A549 (cell line): Measurements from ENCODE around the gene GUCY1A1. TPM values are rescaled to one million over a fixed set of nuclear protein-coding genes. Genes with fewer than 3 reads are reported as not detected.

Experiments used
- ATAC-seq, 2 experiments: fragments of 200-7000 bp in 1 of 2; fragments of >200 bp in 1 of 2; cut with Nextera tagmentation in 1 of 2; cut with Tn5 transposase in 1 of 2; 3 replicates each; pipeline versions ENCODE4 v1.8.0 to v1.9.1; 2018 to 2020; ENCODE audit warnings: mild to moderate bottlenecking in 1 of 2, moderate library complexity in 1 of 2
- CTCF ChIA-PET: fragments of 300-600 bp; sonication (Branson Sonifier 250); formaldehyde crosslinking; extraction: SDS; loops from one replicate; lab custom pipeline; 2021; ENCODE audit warnings: antibody characterized with exemption, inconsistent platforms; lab: Yijun Ruan, JAX
- POLR2A ChIA-PET: fragments of 350-600 bp; formaldehyde crosslinking; extraction: SDS; loops from one replicate; lab custom pipeline; 2021; ENCODE audit warnings: antibody characterized with exemption, inconsistent platforms; lab: Yijun Ruan, JAX
- DNase-seq, 2 experiments: peaks; one replicate each; pipeline versions ENCODE4 v3.0.0 to v3.0.0-alpha.2; 2011 to 2016; ENCODE audit warnings: low read depth in 1 of 2, low spot score in 1 of 2
- FAIRE-seq: peaks from 2 replicates; lab custom pipeline; 2011; peaks lifted over from hg19 to GRCh38; lab: Jason Lieb, UNC
- H3K27ac ChIP-seq, 2 experiments: fragments of >200 bp; sonication (Bioruptor Twin); formaldehyde crosslinking; 3 replicates each; pipeline ENCODE4 v1.5.1; 2016 to 2017
- H3K4me1 ChIP-seq: fragments of >200 bp; sonication (Bioruptor Twin); formaldehyde crosslinking; 3 replicates; pipeline ENCODE4 v1.6.1; 2016
- H3K4me2 ChIP-seq: fragments of >200 bp; sonication (Bioruptor Twin); formaldehyde crosslinking; 3 replicates; pipeline ENCODE4 v1.6.1; 2016
- H3K4me3 ChIP-seq: fragments of >200 bp; sonication (Bioruptor Twin); formaldehyde crosslinking; 3 replicates; pipeline ENCODE4 v1.5.1; 2016
- H3K9me3 ChIP-seq: fragments of >200 bp; sonication (Bioruptor Twin); formaldehyde crosslinking; 3 replicates; pipeline ENCODE4 v1.6.1; 2016
- CHD4 ChIP-seq: fragments of 200-600 bp; sonication (generic); IDR thresholded peaks from 2 replicates; pipeline ENCODE4 v1.6.1; 2016; ENCODE audit warnings: antibody characterized with exemption, mild to moderate bottlenecking, borderline replicate concordance
- EP300 ChIP-seq, 2 experiments: fragments of >200 bp; sonication (Bioruptor Twin); formaldehyde crosslinking; IDR thresholded peaks; 2 replicates in 1 of 2; 3 replicates in 1 of 2; pipeline ENCODE4 v1.6.1; 2016 to 2017
- FOXS1 ChIP-seq: fragments of 250-450 bp; sonication (Bioruptor Pico); IDR thresholded peaks from 2 replicates; pipeline ENCODE4 v1.5.0; 2020; ENCODE audit warnings: mild to moderate bottlenecking, moderate library complexity
- HDAC2 ChIP-seq: fragments of 200-600 bp; sonication (generic); IDR thresholded peaks from 2 replicates; pipeline ENCODE4 v1.6.1; 2016
- HOXB5 ChIP-seq: fragments of 250-450 bp; sonication (Bioruptor Pico); IDR thresholded peaks from 2 replicates; pipeline ENCODE4 v1.5.0; 2020; ENCODE audit warnings: mild to moderate bottlenecking, moderate library complexity
- JUN ChIP-seq, 2 experiments: fragments of >200 bp; sonication (Bioruptor Twin); formaldehyde crosslinking; IDR thresholded peaks; 2 replicates in 1 of 2; 3 replicates in 1 of 2; pipeline ENCODE4 v1.6.1; 2016 to 2017
- KDM5A ChIP-seq: fragments of 200-600 bp; sonication (generic); IDR thresholded peaks from 2 replicates; pipeline ENCODE4 v1.6.1; 2016; ENCODE audit warnings: antibody characterized with exemption, mild to moderate bottlenecking
- MAZ ChIP-seq: fragments of 150-350 bp; IDR thresholded peaks from 2 replicates; pipeline ENCODE4 v1.6.1; 2014; ENCODE audit warnings: antibody characterized with exemption, low read depth, low read length, borderline replicate concordance
- MYC ChIP-seq: IDR thresholded peaks from 2 replicates; pipeline ENCODE4 v1.6.1; 2012; ENCODE audit warnings: mild to moderate bottlenecking, inconsistent platforms, low read length, improper control_type of control experiment, borderline replicate concordance
- POLR2A ChIP-seq: IDR thresholded peaks from 2 replicates; pipeline ENCODE4 v1.6.1; 2012; ENCODE audit warnings: mild to moderate bottlenecking, low read length
- RCOR1 ChIP-seq: fragments of 150-350 bp; IDR thresholded peaks from 2 replicates; pipeline ENCODE4 v1.6.1; 2014; ENCODE audit warnings: antibody characterized with exemption, low read length, low read depth
- RFX5 ChIP-seq: fragments of 450-650 bp; IDR thresholded peaks from 2 replicates; pipeline ENCODE4 v1.7.1; 2014; ENCODE audit warnings: antibody characterized with exemption, mild to moderate bottlenecking, moderate library complexity
- SREBF2 ChIP-seq: fragments of 450-650 bp; IDR thresholded peaks from 2 replicates; pipeline ENCODE4 v1.6.1; 2014; ENCODE audit warnings: mild to moderate bottlenecking, moderate library complexity
- WGBS: methylation state at CpG from one replicate; pipeline ENCODE4 v1.1.6; 2017; ENCODE audit errors: missing lambda C conversion rate; 5-methylcytosine and 5-hydroxymethylcytosine counted together
- polyA plus RNA-seq, 4 experiments: library from polyadenylated mRNA; depleted of rRNA in 3 of 4; stranded (reverse); fragments of >200 nt; fragmentation: RNase III in 1 of 4; extraction: RNeasy Plus Mini Kit Qiagen cat#74134 plus additional on column Dnase treatment in 1 of 4; gene quantifications; 2 replicates in 3 of 4; 3 replicates in 1 of 4; pipeline ENCODE4 v1.2.3, GENCODE V29; 2011 to 2017
- TF ChIP-seq, protein P1 (sequence below): IDR thresholded peaks from 2 replicates; pipeline ENCODE4 v1.6.1; 2012
- TF ChIP-seq, protein P2 (sequence below): fragments of 250-450 bp; sonication (Bioruptor Pico); IDR thresholded peaks from 2 replicates; pipeline ENCODE4 v1.5.0; 2021; ENCODE audit warnings: mild to moderate bottlenecking, moderate library complexity, borderline replicate concordance
- TF ChIP-seq, protein P3 (sequence below): fragments of >200 bp; sonication (Bioruptor Twin); formaldehyde crosslinking; IDR thresholded peaks from 2 replicates; pipeline ENCODE4 v1.6.1; 2016
- TF ChIP-seq, protein P4 (sequence below): IDR thresholded peaks from 2 replicates; pipeline ENCODE4 v1.6.1; 2012

The GUCY1A1 gene
- polyA plus RNA-seq, 2 of the 4 experiments (the other 2 are of a cell fraction): not detected

DNA sequence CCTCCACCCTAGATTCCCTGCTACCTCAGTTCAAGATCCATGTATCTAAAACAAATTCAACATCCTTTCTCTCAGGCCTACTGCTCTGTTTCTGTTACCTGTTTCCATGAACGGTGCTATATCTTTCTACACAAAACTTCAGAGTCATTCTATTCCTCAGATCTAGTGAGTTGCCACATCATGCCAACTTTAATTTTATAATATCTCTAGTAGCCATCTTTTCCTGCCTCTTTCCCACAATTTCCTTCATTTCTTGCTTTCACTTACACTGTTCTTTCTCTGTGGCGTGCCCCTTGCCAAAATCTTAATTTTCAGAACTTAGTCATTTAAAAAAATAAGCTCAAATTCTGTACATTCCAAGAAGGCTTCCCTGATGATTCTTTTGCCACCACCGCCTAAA lies 15.2 kb downstream of the GUCY1A1 start:
- Histone ChIP-seq H3K9me3 (no peaks in the 10 kb centered on the region), H3K4me1 (no peaks in the 10 kb centered on the region), H3K4me2 (no peak overlapping the region), H3K27ac (no peak overlapping the region), H3K4me3 (no peak overlapping the region)
- POLR2A ChIA-PET: no interaction called here
- ATAC-seq (no peak), FAIRE-seq (no peak), DNase-seq (no peak)
- TF ChIP-seq, protein P1, sequence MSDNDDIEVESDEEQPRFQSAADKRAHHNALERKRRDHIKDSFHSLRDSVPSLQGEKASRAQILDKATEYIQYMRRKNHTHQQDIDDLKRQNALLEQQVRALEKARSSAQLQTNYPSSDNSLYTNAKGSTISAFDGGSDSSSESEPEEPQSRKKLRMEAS: no peak
- no peak for TF ChIP-seq SREBF2
- TF ChIP-seq, protein P2, sequence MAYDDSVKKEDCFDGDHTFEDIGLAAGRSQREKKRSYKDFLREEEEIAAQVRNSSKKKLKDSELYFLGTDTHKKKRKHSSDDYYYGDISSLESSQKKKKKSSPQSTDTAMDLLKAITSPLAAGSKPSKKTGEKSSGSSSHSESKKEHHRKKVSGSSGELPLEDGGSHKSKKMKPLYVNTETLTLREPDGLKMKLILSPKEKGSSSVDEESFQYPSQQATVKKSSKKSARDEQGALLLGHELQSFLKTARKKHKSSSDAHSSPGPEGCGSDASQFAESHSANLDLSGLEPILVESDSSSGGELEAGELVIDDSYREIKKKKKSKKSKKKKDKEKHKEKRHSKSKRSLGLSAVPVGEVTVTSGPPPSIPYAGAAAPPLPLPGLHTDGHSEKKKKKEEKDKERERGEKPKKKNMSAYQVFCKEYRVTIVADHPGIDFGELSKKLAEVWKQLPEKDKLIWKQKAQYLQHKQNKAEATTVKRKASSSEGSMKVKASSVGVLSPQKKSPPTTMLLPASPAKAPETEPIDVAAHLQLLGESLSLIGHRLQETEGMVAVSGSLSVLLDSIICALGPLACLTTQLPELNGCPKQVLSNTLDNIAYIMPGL: no peak
- TF ChIP-seq, protein P3, sequence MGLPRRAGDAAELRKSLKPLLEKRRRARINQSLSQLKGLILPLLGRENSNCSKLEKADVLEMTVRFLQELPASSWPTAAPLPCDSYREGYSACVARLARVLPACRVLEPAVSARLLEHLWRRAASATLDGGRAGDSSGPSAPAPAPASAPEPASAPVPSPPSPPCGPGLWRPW: no peak
- TF ChIP-seq POLR2A: no peak
- TF ChIP-seq RFX5: no peak
- TF ChIP-seq HOXB5 (CRISPR knock-in tag): no peak
- TF ChIP-seq CHD4: no peak
- TF ChIP-seq MAZ: no peak
- CTCF ChIA-PET: no interaction called here
- whole genome bisulfite sequencing: 15% methylated on average over 3 of the region's 3 CpGs

DNA sequence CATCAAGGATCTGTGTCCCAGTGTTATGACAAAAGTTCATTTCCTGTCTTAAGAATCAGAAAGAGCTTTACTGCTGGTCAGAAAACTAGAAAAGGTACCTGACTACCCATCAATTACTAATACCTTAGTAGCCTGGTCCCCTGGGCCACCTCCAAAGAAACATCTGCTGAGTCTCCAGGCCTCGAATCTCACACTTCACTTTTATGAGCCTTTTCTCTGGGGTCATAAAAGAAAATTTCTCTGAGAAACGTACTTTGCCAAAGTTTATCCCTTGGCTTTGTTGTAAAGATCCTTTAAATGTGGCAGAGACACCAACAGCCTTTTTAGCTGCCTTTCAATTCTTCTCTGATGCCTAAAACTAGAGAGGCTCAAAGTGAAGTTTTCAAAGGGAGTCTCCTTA lies 17.8 kb downstream of the GUCY1A1 start:
- WGBS: 2% methylated on average over 2 of the region's 2 CpGs
- no peak for FAIRE-seq
- no peak for ATAC-seq
- no peak for TF ChIP-seq CHD4
- no peak for TF ChIP-seq RCOR1
- TF ChIP-seq HDAC2: no peak
- TF ChIP-seq KDM5A: no peak
- TF ChIP-seq, all 56 proteins: peak for 0
- DNase-seq: no peak
- no peaks in the 10 kb centered on the region for H3K4me1 ChIP-seq
- no peak overlapping the region for H3K4me2 ChIP-seq
- H3K27ac ChIP-seq: no peak overlapping the region
- POLR2A ChIA-PET: no interaction called here
- H3K9me3 ChIP-seq: no peaks in the 10 kb centered on the region
- CTCF ChIA-PET: no interaction called here
- no peak overlapping the region for H3K4me3 ChIP-seq

DNA sequence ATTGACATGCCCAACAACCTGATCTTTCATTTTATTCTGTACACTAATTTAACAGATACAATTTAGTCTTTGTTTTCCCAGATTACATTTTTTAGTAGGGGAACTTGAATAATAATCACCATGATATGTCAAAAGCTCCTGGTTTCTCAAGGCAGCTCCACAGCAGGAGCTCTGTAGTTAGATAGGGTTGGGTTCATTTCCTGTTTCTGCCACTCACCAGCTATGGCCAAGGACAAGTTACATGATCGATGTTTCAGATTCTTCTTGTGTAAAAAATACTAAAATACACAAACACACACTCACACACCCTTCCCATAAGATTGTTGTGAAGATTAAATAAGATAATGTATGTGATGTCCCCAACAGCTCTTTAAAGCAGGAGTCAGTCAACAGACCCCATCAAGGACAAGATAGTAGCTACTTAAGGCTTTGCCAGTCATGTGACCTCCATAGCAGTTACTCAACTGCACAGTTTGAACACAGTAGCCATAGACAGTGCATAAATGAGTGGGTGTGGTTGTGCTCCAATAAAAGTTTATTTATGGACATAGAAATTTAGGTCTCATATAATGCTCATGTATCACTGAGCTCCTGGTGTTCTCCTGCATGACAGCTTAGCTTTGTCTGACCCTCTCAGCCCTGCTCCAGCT lies 18.4 kb downstream of the GUCY1A1 start:
- no peak for FAIRE-seq
- no peaks in the 10 kb centered on the region for H3K9me3 ChIP-seq
- ATAC-seq: no peak
- 24% methylated on average over 1 of the region's 1 CpG for WGBS
- no peak overlapping the region for H3K4me3 ChIP-seq
- ChIA-PET POLR2A (no interaction called here), CTCF (no interaction called here)
- no peak for TF ChIP-seq MYC
- TF ChIP-seq JUN (IDR thresholded peaks at IDR 0.05): no peak
- TF ChIP-seq, protein P4, sequence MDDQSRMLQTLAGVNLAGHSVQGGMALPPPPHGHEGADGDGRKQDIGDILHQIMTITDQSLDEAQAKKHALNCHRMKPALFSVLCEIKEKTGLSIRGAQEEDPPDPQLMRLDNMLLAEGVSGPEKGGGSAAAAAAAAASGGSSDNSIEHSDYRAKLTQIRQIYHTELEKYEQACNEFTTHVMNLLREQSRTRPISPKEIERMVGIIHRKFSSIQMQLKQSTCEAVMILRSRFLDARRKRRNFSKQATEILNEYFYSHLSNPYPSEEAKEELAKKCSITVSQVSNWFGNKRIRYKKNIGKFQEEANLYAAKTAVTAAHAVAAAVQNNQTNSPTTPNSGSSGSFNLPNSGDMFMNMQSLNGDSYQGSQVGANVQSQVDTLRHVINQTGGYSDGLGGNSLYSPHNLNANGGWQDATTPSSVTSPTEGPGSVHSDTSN: no peak
- no peak for TF ChIP-seq EP300 (IDR thresholded peaks at IDR 0.05)
- TF ChIP-seq, protein P2: no peak
- no peak for TF ChIP-seq FOXS1 (CRISPR knock-in tag)
- TF ChIP-seq SREBF2: no peak
- no peak for TF ChIP-seq RCOR1
- TF ChIP-seq, all 56 proteins: peak for 0
- Histone ChIP-seq H3K4me2 (no peak overlapping the region), H3K4me1 (no peaks in the 10 kb centered on the region), H3K27ac (no peak overlapping the region)
- no peak for DNase-seq
